ENCODE measurements around the gene KRT34.

- TF ChIP-seq RFX5 (IDR thresholded peaks at IDR 0.05; ENCODE audit: low read length) (no peak), EP300 (IDR thresholded peaks at IDR 0.05; ENCODE audit: borderline replicate concordance in 1 of 2, low read depth in 1 of 2, low read length in 1 of 2) (no peak), POLR2AphosphoS5 (IDR thresholded peaks at IDR 0.05; ENCODE audit: low read depth, low read length) (no peak), SIN3A (IDR thresholded peaks at IDR 0.05; ENCODE audit: borderline replicate concordance, low read depth, low read length) (no peak), GABPA (IDR thresholded peaks at IDR 0.05; ENCODE audit: low read depth) (no peak), EZH2phosphoT487 (IDR thresholded peaks at IDR 0.05; ENCODE audit: borderline replicate concordance, low read depth) (no peak), CTCF (IDR thresholded peaks at IDR 0.05) (no peak), SMC3 (IDR thresholded peaks at IDR 0.05; ENCODE audit: low read depth, low read length) (no peak), JUND (IDR thresholded peaks at IDR 0.05) (no peak), REST (IDR thresholded peaks at IDR 0.05; ENCODE audit: low read depth, low read length) (no peak), USF2 (IDR thresholded peaks at IDR 0.05; ENCODE audit: borderline replicate concordance, low read depth, low read length) (no peak)
These were observed 43.1 kb downstream of the KRT34 start for GRCh38 chr17:41338961-41339485.
